Suprapubic skin (tissue), 4 donors: ENCODE measurements around the gene TNS1. TPM values are rescaled to one million over a fixed set of nuclear protein-coding genes. Genes with fewer than 3 reads are reported as not detected.

Source experiments
- DNase-seq, 2 donors: peaks; one replicate each; pipeline ENCODE4 v3.0.0-alpha.2; 2019; ENCODE audit warnings: low spot score in 2 of 2
- H3K27ac ChIP-seq: fragments of 200-600 bp; sonication (generic); one replicate; pipeline ENCODE4 v1.5.1; 2019
- H3K27me3 ChIP-seq: fragments of 200-600 bp; sonication (generic); one replicate; pipeline ENCODE4 v1.5.1; 2019
- H3K36me3 ChIP-seq: fragments of 200-600 bp; sonication (generic); one replicate; pipeline ENCODE4 v1.5.1; 2019
- H3K4me1 ChIP-seq: fragments of 200-600 bp; sonication (generic); one replicate; pipeline ENCODE4 v1.5.1; 2019
- H3K4me3 ChIP-seq: fragments of 200-600 bp; sonication (generic); one replicate; pipeline ENCODE4 v1.5.1; 2019; ENCODE audit warnings: mild to moderate bottlenecking
- H3K9me3 ChIP-seq: fragments of 200-600 bp; sonication (generic); one replicate; pipeline ENCODE4 v1.5.1; 2019
- CTCF ChIP-seq, 2 donors: fragments of 200-600 bp in 1 of 2; fragments of 450-650 bp in 1 of 2; sonication (generic) in 1 of 2; IDR thresholded peaks; one replicate each; pipeline ENCODE4 v1.5.1; 2016 to 2019; ENCODE audit warnings: antibody characterized with exemption in 2 of 2, mild to moderate bottlenecking in 1 of 2, moderate library complexity in 1 of 2
- EP300 ChIP-seq: sonication (generic); formaldehyde crosslinking; IDR thresholded peaks from one replicate; pipeline ENCODE4 v1.6.1; 2017; ENCODE audit warnings: antibody characterized with exemption
- POLR2A ChIP-seq, 2 donors: fragments of 450-650 bp; IDR thresholded peaks; one replicate each; pipeline ENCODE4 v1.6.1; 2017; ENCODE audit warnings: antibody characterized with exemption in 2 of 2, mild to moderate bottlenecking in 2 of 2, moderate library complexity in 2 of 2
- POLR2AphosphoS5 ChIP-seq, 3 donors: sonication (generic); formaldehyde crosslinking; IDR thresholded peaks; one replicate each; pipeline ENCODE4 v1.6.1; 2017; ENCODE audit warnings: antibody characterized with exemption in 3 of 3
- WGBS: methylation state at CpG from one replicate; pipeline ENCODE4 v1.1.5; 2018; 5-methylcytosine and 5-hydroxymethylcytosine counted together
- total RNA-seq, 4 donors: library from RNA; depleted of rRNA; stranded (reverse); fragments of >200 nt; gene quantifications; one replicate each; pipeline ENCODE4 v1.1.0, GENCODE V29; 2016

The TNS1 gene
- total RNA-seq, 4 donors from 2014 or later, result 64.1 to 145 (median 99.5) TPM

- peaks cover 97% of the 10 kb centered on the region for H3K4me1 ChIP-seq
- TF ChIP-seq POLR2A (IDR thresholded peaks at IDR 0.05) (no peak), CTCF (IDR thresholded peaks at IDR 0.05) (no peak), EP300 (peak; percentile 40), POLR2AphosphoS5 (IDR thresholded peaks at IDR 0.05) (no peak)
- peak overlapping the region; percentile 86 for H3K27ac ChIP-seq
- peak overlapping the region; percentile 5 for H3K4me3 ChIP-seq
- DNase-seq, result no peak
- 65% methylated on average over 14 of the region's 14 CpGs for WGBS
- no peaks in the 10 kb centered on the region for H3K36me3 ChIP-seq
- H3K27me3 ChIP-seq, result no peaks in the 10 kb centered on the region
- no peaks in the 10 kb centered on the region for H3K9me3 ChIP-seq
Observed at GRCh38 chr2:217929757-217930707, 72.8 kb downstream of the TNS1 start.

- peaks cover 95% of the 10 kb centered on the region for H3K4me1 ChIP-seq
- 36% methylated on average over 2 of the region's 8 CpGs for WGBS
- TF ChIP-seq POLR2AphosphoS5 (IDR thresholded peaks at IDR 0.05) (no peak), CTCF (IDR thresholded peaks at IDR 0.05) (no peak), POLR2A (IDR thresholded peaks at IDR 0.05) (no peak), EP300 (no peak)
Observed at GRCh38 chr2:217929272-217929671, 73.5 kb downstream of the TNS1 start.

GRCh38 chr2:217928324-217929181 is 74.2 kb downstream of the TNS1 start:
- H3K4me1 ChIP-seq, result peaks cover 95% of the 10 kb centered on the region
- no peaks in the 10 kb centered on the region for H3K9me3 ChIP-seq
- H3K27me3 ChIP-seq, result no peaks in the 10 kb centered on the region
- H3K27ac ChIP-seq, result peak overlapping the region; percentile 86
- DNase-seq, result no peak
- whole genome bisulfite sequencing, result 42% methylated on average over 5 of the region's 7 CpGs
- TF ChIP-seq POLR2A (IDR thresholded peaks at IDR 0.05) (no peak), CTCF (IDR thresholded peaks at IDR 0.05) (no peak), POLR2AphosphoS5 (IDR thresholded peaks at IDR 0.05) (no peak), EP300 (no peak)
- no peaks in the 10 kb centered on the region for H3K36me3 ChIP-seq
- H3K4me3 ChIP-seq, result no peak overlapping the region

More at GRCh38 chr2:217929272-217929671, 73.5 kb downstream of the TNS1 start:
- peak overlapping the region; percentile 86 for H3K27ac ChIP-seq
- no peaks in the 10 kb centered on the region for H3K36me3 ChIP-seq
- no peak overlapping the region for H3K4me3 ChIP-seq
- no peaks in the 10 kb centered on the region for H3K9me3 ChIP-seq
- no peak for DNase-seq
- no peaks in the 10 kb centered on the region for H3K27me3 ChIP-seq

GRCh38 chr2:217927601-217928323 is 75.0 kb downstream of the TNS1 start:
- WGBS, result 44% methylated on average over 1 of the region's 2 CpGs
- peak overlapping the region; percentile 86 for H3K27ac ChIP-seq
- H3K36me3 ChIP-seq, result no peaks in the 10 kb centered on the region
- no peak for DNase-seq
- H3K27me3 ChIP-seq, result no peaks in the 10 kb centered on the region
- no peak overlapping the region for H3K4me3 ChIP-seq
- no peak for TF ChIP-seq EP300
- TF ChIP-seq POLR2AphosphoS5 (IDR thresholded peaks at IDR 0.05), result no peak
- TF ChIP-seq POLR2A (IDR thresholded peaks at IDR 0.05), result no peak
- no peak for TF ChIP-seq CTCF (IDR thresholded peaks at IDR 0.05)
- peaks cover 95% of the 10 kb centered on the region for H3K4me1 ChIP-seq
- H3K9me3 ChIP-seq, result no peaks in the 10 kb centered on the region
